ENCODE results near the gene TRANK1. TPM values are rescaled to one million over a fixed set of nuclear protein-coding genes. Genes with fewer than 3 reads are reported as not detected.
A peak's percentile ranks its signal among the peaks of the same experiment; 100 is the strongest.

Gene TRANK1
- total and polyA plus RNA-seq, 2 of the 8 experiments (the other 6 are each of a cell fraction or from before 2014, with no cell fraction given), result 2.9 to 8.8 TPM

GRCh38 chr3:36960502-36960901 is 15.6 kb upstream of the TRANK1 start:
- H3K27ac ChIP-seq (ENCODE audit: low read depth, low read length), result no peak overlapping the region
- H3K27me3 ChIP-seq (replicated peaks in 1 of 4; ENCODE audit: control insufficient read depth in 3 of 4, extremely low read depth in 1 of 4, insufficient read depth in 3 of 4, low read length in 3 of 4), result no peaks in the 10 kb centered on the region
- no peaks in the 10 kb centered on the region for H3K23me2 ChIP-seq (ENCODE audit: low read depth, low read length)
- H3K4me2 ChIP-seq (ENCODE audit: insufficient read depth in 1 of 2, low read depth in 2 of 2, low read length in 2 of 2), result no peak overlapping the region
- H3K4me1 ChIP-seq (replicated peaks in 1 of 4; ENCODE audit: control insufficient read depth in 3 of 4, insufficient read depth in 4 of 4, low read length in 3 of 4), result peaks cover 0 to 7% (median 2%) of the 10 kb centered on the region in 4 experiments; a peak in 4 of 7 replicates
- H3K9me3 ChIP-seq (ENCODE audit: insufficient read depth in 2 of 2, low read depth in 1 of 2, low read length in 1 of 2), result no peaks in the 10 kb centered on the region
- no peak for DNase-seq (ENCODE audit: low read depth in 1 of 2, low spot score in 2 of 2)
- no peak overlapping the region for H4K91ac ChIP-seq (replicated peaks; ENCODE audit: insufficient read length, low read length)
- H3K4me3 ChIP-seq (ENCODE audit: extremely low read depth in 1 of 4, insufficient read depth in 2 of 4, low read depth in 3 of 4, low read length in 4 of 4), result no peak overlapping the region
- H3K79me1 ChIP-seq (ENCODE audit: low read depth, low read length), result no peaks in the 10 kb centered on the region
- H3K23ac ChIP-seq (ENCODE audit: insufficient read length), result no peak overlapping the region
- POLR2A ChIA-PET (ENCODE audit: partially characterized antibody), result interaction anchor here (0.7 kb wide), 1 partner anchor 16 kb away, joined by 4 read pairs; no protein-coding TSS in a partner anchor
- H3K18ac ChIP-seq (ENCODE audit: extremely low read depth, low read length), result no peak overlapping the region
- H2AK5ac ChIP-seq (ENCODE audit: low read depth, low read length), result no peak overlapping the region
- no peak overlapping the region for H3K4ac ChIP-seq (replicated peaks; ENCODE audit: insufficient read length, low read depth, low read length)
- H4K8ac ChIP-seq (ENCODE audit: extremely low read depth, insufficient read depth, low read length), result no peak overlapping the region
- no peak overlapping the region for H2BK5ac ChIP-seq (ENCODE audit: low read depth, low read length)
- CTCF ChIA-PET (ENCODE audit: partially characterized antibody), result interaction anchor here (1.0 to 9.6 kb wide), 15 partner anchors 9 to 168 kb away, joined by 3 to 125 read pairs (median 14); partner anchors contain the start of genes EPM2AIP1, MLH1 and TRANK1
- no peak for FAIRE-seq
- no peak overlapping the region for H2BK120ac ChIP-seq (replicated peaks; ENCODE audit: low read depth, low read length)
- no peak overlapping the region for H3K14ac ChIP-seq (ENCODE audit: insufficient read length)
- H2BK15ac ChIP-seq (ENCODE audit: low read length), result no peak overlapping the region
- no peak overlapping the region for H4K5ac ChIP-seq (ENCODE audit: insufficient read length, low read depth, low read length)
- 0 out of 2 replicates have a peak overlapping the region, but pooled peaks have one; percentile 27 for H2BK12ac ChIP-seq (ENCODE audit: low read depth, low read length)
- no peaks in the 10 kb centered on the region for H4K20me1 ChIP-seq (replicated peaks in 1 of 2; ENCODE audit: control insufficient read depth in 1 of 2, insufficient read depth in 2 of 2, low read length in 2 of 2)
- no peak overlapping the region for H3K56ac ChIP-seq (replicated peaks; ENCODE audit: insufficient read length, low read depth, low read length)
- no peaks in the 10 kb centered on the region for H3K36me3 ChIP-seq (ENCODE audit: control insufficient read depth in 2 of 4, insufficient read depth in 4 of 4, low read length in 3 of 4)
- no peak overlapping the region for H2BK20ac ChIP-seq (ENCODE audit: low read length)
- WGBS, 2 experiments (ENCODE audit: extremely low coverage in 1 of 2, insufficient coverage in 1 of 2, insufficient read length in 1 of 2, insufficient replicate concordance in 2 of 2, low coverage in 1 of 2, low lambda C conversion rate in 2 of 2, missing lambda C conversion rate in 1 of 2), result 99% methylated on average over 4 of the region's 4 CpGs; no CpG with 5 or more reads in 1 of the 2 experiments
- no peaks in the 10 kb centered on the region for H3K79me2 ChIP-seq (ENCODE audit: control insufficient read depth in 1 of 2, insufficient read depth in 2 of 2, low read length in 2 of 2)
- no peak overlapping the region for H2AFZ ChIP-seq (ENCODE audit: low read length)
- H3K9ac ChIP-seq (replicated peaks in 1 of 4; ENCODE audit: extremely low read depth in 1 of 4, low read depth in 3 of 4, low read length in 3 of 4), result no peak overlapping the region
- TF ChIP-seq EGR1 (IDR thresholded peaks at IDR 0.05; ENCODE audit: borderline replicate concordance, low read depth, low read length), result no peak
- TF ChIP-seq CEBPB (IDR thresholded peaks at IDR 0.05; ENCODE audit: low read depth, low read length), result no peak
- TF ChIP-seq, protein P1, sequence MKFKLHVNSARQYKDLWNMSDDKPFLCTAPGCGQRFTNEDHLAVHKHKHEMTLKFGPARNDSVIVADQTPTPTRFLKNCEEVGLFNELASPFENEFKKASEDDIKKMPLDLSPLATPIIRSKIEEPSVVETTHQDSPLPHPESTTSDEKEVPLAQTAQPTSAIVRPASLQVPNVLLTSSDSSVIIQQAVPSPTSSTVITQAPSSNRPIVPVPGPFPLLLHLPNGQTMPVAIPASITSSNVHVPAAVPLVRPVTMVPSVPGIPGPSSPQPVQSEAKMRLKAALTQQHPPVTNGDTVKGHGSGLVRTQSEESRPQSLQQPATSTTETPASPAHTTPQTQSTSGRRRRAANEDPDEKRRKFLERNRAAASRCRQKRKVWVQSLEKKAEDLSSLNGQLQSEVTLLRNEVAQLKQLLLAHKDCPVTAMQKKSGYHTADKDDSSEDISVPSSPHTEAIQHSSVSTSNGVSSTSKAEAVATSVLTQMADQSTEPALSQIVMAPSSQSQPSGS (IDR thresholded peaks at IDR 0.05; ENCODE audit: low read length), result no peak
- no peak for TF ChIP-seq POLR2AphosphoS5 (IDR thresholded peaks at IDR 0.05; ENCODE audit: low read depth, low read length)
- no peak for TF ChIP-seq BACH1 (IDR thresholded peaks at IDR 0.05; ENCODE audit: low read length)
- no peak for TF ChIP-seq SRF (IDR thresholded peaks at IDR 0.05; ENCODE audit: low read depth, low read length)
- no peak for TF ChIP-seq ATF3 (IDR thresholded peaks at IDR 0.05; ENCODE audit: insufficient read depth, low read depth, low read length)

Data from H1 (cell line).